Panc1 (cell line): ENCODE measurements around the gene CCDC171.

Experiments used
- CTCF ChIP-seq: fragments of 450-650 bp; IDR thresholded peaks from 2 replicates; pipeline ENCODE4 v1.5.1; 2017; ENCODE audit warnings: mild to moderate bottlenecking
- TF ChIP-seq, protein P1 (sequence below), 2 experiments: IDR thresholded peaks; 2 replicates each; pipeline ENCODE4 v1.6.1; 2011 to 2012; ENCODE audit warnings: low read depth in 2 of 2, control low read depth in 1 of 2, low read length in 1 of 2, mild to moderate bottlenecking in 1 of 2, moderate library complexity in 1 of 2; ENCODE audit not compliant: insufficient read depth in 1 of 2

DNA sequence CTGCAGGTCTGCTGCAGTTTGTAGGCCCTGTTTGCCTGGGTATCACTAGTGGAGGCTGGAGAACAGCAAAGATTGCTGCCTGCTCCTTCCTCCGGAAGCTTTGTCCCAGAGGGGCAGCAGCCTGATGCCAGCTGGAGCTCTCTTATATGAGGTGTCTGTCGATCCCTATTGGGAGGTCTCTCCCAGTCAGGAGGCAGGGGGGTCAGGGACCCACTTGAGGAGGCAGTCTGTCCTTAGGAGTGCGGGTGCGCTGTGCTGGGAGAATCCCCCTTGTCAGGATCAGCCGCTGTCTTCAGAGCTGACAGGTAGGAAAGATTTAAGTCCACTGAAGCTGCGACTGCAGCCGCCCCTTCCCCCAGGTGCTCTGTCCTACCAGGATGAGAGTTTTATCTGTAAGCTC lies 64.9 kb downstream of the CCDC171 start:
- no peak for TF ChIP-seq CTCF
- TF ChIP-seq, protein P1, sequence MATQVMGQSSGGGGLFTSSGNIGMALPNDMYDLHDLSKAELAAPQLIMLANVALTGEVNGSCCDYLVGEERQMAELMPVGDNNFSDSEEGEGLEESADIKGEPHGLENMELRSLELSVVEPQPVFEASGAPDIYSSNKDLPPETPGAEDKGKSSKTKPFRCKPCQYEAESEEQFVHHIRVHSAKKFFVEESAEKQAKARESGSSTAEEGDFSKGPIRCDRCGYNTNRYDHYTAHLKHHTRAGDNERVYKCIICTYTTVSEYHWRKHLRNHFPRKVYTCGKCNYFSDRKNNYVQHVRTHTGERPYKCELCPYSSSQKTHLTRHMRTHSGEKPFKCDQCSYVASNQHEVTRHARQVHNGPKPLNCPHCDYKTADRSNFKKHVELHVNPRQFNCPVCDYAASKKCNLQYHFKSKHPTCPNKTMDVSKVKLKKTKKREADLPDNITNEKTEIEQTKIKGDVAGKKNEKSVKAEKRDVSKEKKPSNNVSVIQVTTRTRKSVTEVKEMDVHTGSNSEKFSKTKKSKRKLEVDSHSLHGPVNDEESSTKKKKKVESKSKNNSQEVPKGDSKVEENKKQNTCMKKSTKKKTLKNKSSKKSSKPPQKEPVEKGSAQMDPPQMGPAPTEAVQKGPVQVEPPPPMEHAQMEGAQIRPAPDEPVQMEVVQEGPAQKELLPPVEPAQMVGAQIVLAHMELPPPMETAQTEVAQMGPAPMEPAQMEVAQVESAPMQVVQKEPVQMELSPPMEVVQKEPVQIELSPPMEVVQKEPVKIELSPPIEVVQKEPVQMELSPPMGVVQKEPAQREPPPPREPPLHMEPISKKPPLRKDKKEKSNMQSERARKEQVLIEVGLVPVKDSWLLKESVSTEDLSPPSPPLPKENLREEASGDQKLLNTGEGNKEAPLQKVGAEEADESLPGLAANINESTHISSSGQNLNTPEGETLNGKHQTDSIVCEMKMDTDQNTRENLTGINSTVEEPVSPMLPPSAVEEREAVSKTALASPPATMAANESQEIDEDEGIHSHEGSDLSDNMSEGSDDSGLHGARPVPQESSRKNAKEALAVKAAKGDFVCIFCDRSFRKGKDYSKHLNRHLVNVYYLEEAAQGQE (IDR thresholded peaks at IDR 0.05; ENCODE audit: insufficient read depth in 1 of 2, low read depth in 2 of 2, low read length in 1 of 2), result no peak
